Neural cell (in vitro differentiated cells): ENCODE measurements around the gene RASGRP2. TPM values are rescaled to one million over a fixed set of nuclear protein-coding genes. Genes with fewer than 3 reads are reported as not detected.

Experiments used
- H2AFZ ChIP-seq: fragments of 200-600, 300-800 bp; sonication (generic), shearing (Covaris generic); 2 replicates; pipeline ENCODE4 v1.6.0; 2014; ENCODE audit warnings: low read depth, mild to moderate bottlenecking, antibody characterized with exemption, low read length, moderate library complexity
- H3F3A ChIP-seq: fragments of 200-600 bp; shearing (Covaris generic); 2 replicates; pipeline ENCODE4 v1.6.1; 2016; ENCODE audit warnings: mild to moderate bottlenecking, moderate library complexity, mixed read lengths, antibody characterized with exemption, low read length; ENCODE audit not compliant: insufficient read depth, poor library complexity, severe bottlenecking
- H3K27ac ChIP-seq: fragments of 200-600, 300-800 bp; sonication (generic), shearing (Covaris generic); 2 replicates; pipeline ENCODE4 v1.5.1; 2014; ENCODE audit warnings: mild to moderate bottlenecking, low read length, moderate library complexity
- H3K27me3 ChIP-seq: fragments of 300-800, 200-600 bp; sonication (generic), shearing (Covaris generic); 2 replicates; pipeline ENCODE4 v1.6.0; 2014; ENCODE audit warnings: mild to moderate bottlenecking, low read depth, low read length, moderate library complexity; ENCODE audit not compliant: insufficient read depth
- H3K36me3 ChIP-seq: fragments of 300-800, 200-600 bp; sonication (generic), shearing (Covaris generic); 2 replicates; pipeline ENCODE4 v1.5.1; 2014; ENCODE audit warnings: mild to moderate bottlenecking, antibody characterized with exemption, low read length, moderate library complexity; ENCODE audit not compliant: insufficient read depth
- H3K4me2 ChIP-seq: fragments of 300-800, 200-600 bp; sonication (generic), shearing (Covaris generic); 2 replicates; pipeline ENCODE4 v1.6.0; 2014; ENCODE audit warnings: mild to moderate bottlenecking, low read length
- H3K4me3 ChIP-seq: fragments of 300-800, 200-600 bp; sonication (generic), shearing (Covaris generic); 2 replicates; pipeline ENCODE4 v1.5.1; 2014; ENCODE audit warnings: mild to moderate bottlenecking, low read length, moderate library complexity
- H3K79me2 ChIP-seq: fragments of 200-600 bp; shearing (Covaris generic); replicated peaks from 2 replicates; pipeline ENCODE4 v1.6.0; 2014; ENCODE audit warnings: mild to moderate bottlenecking, low read length, moderate library complexity; ENCODE audit not compliant: insufficient read depth
- H3K9ac ChIP-seq: fragments of 300-800, 200-600 bp; sonication (generic), shearing (Covaris generic); 2 replicates; pipeline ENCODE4 v1.6.1; 2016; ENCODE audit warnings: mild to moderate bottlenecking, low read length, mixed read lengths
- H3K9me2 ChIP-seq: fragments of 200-600 bp; shearing (Covaris generic); 2 replicates; pipeline ENCODE4 v1.6.1; 2016; ENCODE audit warnings: mild to moderate bottlenecking, low read length, mixed read lengths; ENCODE audit not compliant: insufficient read depth
- H3K9me3 ChIP-seq: fragments of 200-600, 300-800 bp; sonication (generic), shearing (Covaris generic); 2 replicates; pipeline ENCODE4 v1.6.1; 2016; ENCODE audit warnings: mild to moderate bottlenecking, mixed run types, low read length, moderate library complexity, mixed read lengths
- H4K20me1 ChIP-seq: fragments of 200-600 bp; shearing (Covaris generic); 2 replicates; pipeline ENCODE4 v1.6.1; 2016; ENCODE audit warnings: mild to moderate bottlenecking, mixed run types; ENCODE audit not compliant: insufficient read depth
- CTCF ChIP-seq: fragments of 450-650 bp; IDR thresholded peaks from 2 replicates; pipeline ENCODE4 v1.5.1; 2014; ENCODE audit warnings: antibody characterized with exemption, mild to moderate bottlenecking, moderate library complexity; ENCODE audit not compliant: poor library complexity, severe bottlenecking
- EP300 ChIP-seq: fragments of 450-650 bp; conservative IDR thresholded peaks from 2 replicates; pipeline ENCODE4 v1.6.1; 2014; ENCODE audit warnings: antibody characterized with exemption, mild to moderate bottlenecking, moderate library complexity; ENCODE audit not compliant: poor library complexity, severe bottlenecking
- EZH2 ChIP-seq: fragments of 200-600, 300-800 bp; shearing (Covaris generic), sonication (generic); IDR thresholded peaks from 2 replicates; pipeline ENCODE4 v1.6.1; 2014; ENCODE audit warnings: antibody characterized with exemption, low read length, borderline replicate concordance, mild to moderate bottlenecking; ENCODE audit not compliant: insufficient read depth, poor library complexity, severe bottlenecking
- MXI1 ChIP-seq: fragments of 450-650 bp; conservative IDR thresholded peaks from 2 replicates; pipeline ENCODE4 v1.6.1; 2014; ENCODE audit warnings: antibody characterized with exemption, mild to moderate bottlenecking; ENCODE audit not compliant: poor library complexity, severe bottlenecking
- POLR2AphosphoS5 ChIP-seq: IDR thresholded peaks from 2 replicates; pipeline ENCODE4 v1.6.1; 2012
- RAD21 ChIP-seq: fragments of 450-650 bp; conservative IDR thresholded peaks from 2 replicates; pipeline ENCODE4 v1.6.1; 2014; ENCODE audit warnings: antibody characterized with exemption, mild to moderate bottlenecking, moderate library complexity
- REST ChIP-seq: IDR thresholded peaks from 2 replicates; pipeline ENCODE4 v1.6.1; 2012; ENCODE audit warnings: borderline replicate concordance
- SMC3 ChIP-seq: fragments of 450-650 bp; conservative IDR thresholded peaks from 2 replicates; pipeline ENCODE4 v1.6.1; 2014; ENCODE audit warnings: antibody characterized with exemption, mild to moderate bottlenecking, moderate library complexity; ENCODE audit not compliant: poor library complexity
- TAF1 ChIP-seq: IDR thresholded peaks from 2 replicates; pipeline ENCODE4 v1.6.1; 2012; ENCODE audit warnings: low read depth
- polyA plus RNA-seq: library from polyadenylated mRNA; depleted of rRNA; stranded (reverse); fragments of >200 nt; gene quantifications from 2 replicates; pipeline ENCODE4 v1.2.3, GENCODE V29; 2014

RASGRP2 gene
- polyA plus RNA-seq, 1 donor from 2014 or later: 4.5 TPM

GRCh38 chr11:64690235-64690634, 53.7 kb downstream of the RASGRP2 start:
- Histone ChIP-seq H3K27ac (no peak overlapping the region), H3K9me3 (no peaks in the 10 kb centered on the region), H3K4me3 (no peak overlapping the region), H3K9ac (no peak overlapping the region), H3K36me3 (no peaks in the 10 kb centered on the region), H3F3A (no peaks in the 10 kb centered on the region), H3K79me2 (peaks cover 7% of the 10 kb centered on the region), H4K20me1 (no peaks in the 10 kb centered on the region), H3K4me2 (no peak overlapping the region), H2AFZ (no peak overlapping the region), H3K27me3 (no peaks in the 10 kb centered on the region), H3K9me2 (no peaks in the 10 kb centered on the region)
- TF ChIP-seq SMC3 (no peak), MXI1 (no peak), EP300 (no peak), REST (no peak)

GRCh38 chr11:64688534-64688982, 55.4 kb downstream of the RASGRP2 start:
- TF ChIP-seq RAD21 (peak; percentile 97), TAF1 (no peak), EZH2 (no peak), SMC3 (peak; percentile 98), MXI1 (peak; percentile 69), EP300 (peak; percentile 34), REST (peak; percentile 16), POLR2AphosphoS5 (no peak), CTCF (peak; percentile 99)
- H3K9me3 ChIP-seq: no peaks in the 10 kb centered on the region
- H3K27ac ChIP-seq: peak overlapping the region; percentile 74
- H3K9me2 ChIP-seq: no peaks in the 10 kb centered on the region
- H2AFZ ChIP-seq: no peak overlapping the region
- H3K4me3 ChIP-seq: peak overlapping the region; percentile 59
- H3K4me2 ChIP-seq: peak overlapping the region; percentile 31
- H3K36me3 ChIP-seq: no peaks in the 10 kb centered on the region
- H3K79me2 ChIP-seq: no peaks in the 10 kb centered on the region
- H3F3A ChIP-seq: no peaks in the 10 kb centered on the region
- no peaks in the 10 kb centered on the region for H4K20me1 ChIP-seq
- peak overlapping the region; percentile 47 for H3K9ac ChIP-seq
- no peaks in the 10 kb centered on the region for H3K27me3 ChIP-seq
